ENCODE measurements around the gene MID1IP1. TPM values are rescaled to one million over a fixed set of nuclear protein-coding genes. Genes with fewer than 3 reads are reported as not detected.

Gene MID1IP1
- total and polyA plus RNA-seq, 8 donors, result 16.7 to 69.3 (median 49.7) TPM

GRCh38 chrX:38803588-38804431 is 2.6 kb downstream of the MID1IP1 start:
- no peak for TF ChIP-seq CTCF (IDR thresholded peaks at IDR 0.05)
- TF ChIP-seq EP300 (IDR thresholded peaks at IDR 0.05), result no peak
- TF ChIP-seq POLR2AphosphoS5 (IDR thresholded peaks at IDR 0.05), result peak; percentile 40 to 90 (median 79)
- TF ChIP-seq POLR2A (IDR thresholded peaks at IDR 0.05), result peak in 1 of 4 donors; percentile 70
- 0 to 37% (median 8%) methylated on average over 7 to 64 of the region's 64 CpGs for WGBS, 5 donors
- H3K9me3 ChIP-seq, result peaks cover 0 to 5% (median 0%) of the 10 kb centered on the region in 4 donors

DNA sequence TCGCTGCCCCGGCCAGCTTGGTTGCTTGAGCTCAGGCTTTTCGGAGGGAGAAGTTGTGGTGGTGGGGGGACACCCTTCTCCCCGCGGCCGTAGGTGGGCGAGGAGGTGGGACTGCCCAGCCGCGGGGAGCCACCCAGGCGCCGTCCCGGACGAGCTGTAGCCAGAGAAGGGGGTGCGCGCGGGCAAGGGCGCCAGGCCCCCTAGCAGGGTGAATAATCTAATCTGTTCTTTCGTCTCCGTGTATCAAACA is 3.1 kb downstream of the MID1IP1 start:
- Histone ChIP-seq H3K36me3 (no peaks in the 10 kb centered on the region), H3K9me3 (peaks cover 0 to 5% (median 0%) of the 10 kb centered on the region in 4 donors), H3K27ac (peak overlapping the region; percentile 93 to 95 (median 94)), H3K4me3 (peak overlapping the region; percentile 58 to 72 (median 67)), H3K4me1 (peaks cover 0 to 40% (median 22%) of the 10 kb centered on the region in 4 donors), H3K27me3 (peaks cover 0 to 7% (median 0%) of the 10 kb centered on the region in 3 donors)
- TF ChIP-seq EP300 (IDR thresholded peaks at IDR 0.05) (no peak), POLR2A (IDR thresholded peaks at IDR 0.05) (no peak), POLR2AphosphoS5 (IDR thresholded peaks at IDR 0.05) (no peak), CTCF (IDR thresholded peaks at IDR 0.05) (no peak)
- 0 to 46% (median 10%) methylated on average over 5 to 19 of the region's 19 CpGs for WGBS, 5 donors
- intact Hi-C loops (cut with DNase I; ENCODE audit: low total_unique reads), result no loop called here
- DNase-seq, result no peak

More at GRCh38 chrX:38803588-38804431, 2.6 kb downstream of the MID1IP1 start:
- Histone ChIP-seq H3K4me1 (peaks cover 0 to 40% (median 22%) of the 10 kb centered on the region in 4 donors), H3K4me3 (peak overlapping the region; percentile 58 to 72 (median 67)), H3K27me3 (peaks cover 0 to 7% (median 0%) of the 10 kb centered on the region in 3 donors), H3K27ac (peak overlapping the region; percentile 93 to 95 (median 94)), H3K36me3 (no peaks in the 10 kb centered on the region)
- peak; percentile 87 to 94 for DNase-seq
- intact Hi-C loops (cut with DNase I; ENCODE audit: low total_unique reads), result no loop called here

DNA sequence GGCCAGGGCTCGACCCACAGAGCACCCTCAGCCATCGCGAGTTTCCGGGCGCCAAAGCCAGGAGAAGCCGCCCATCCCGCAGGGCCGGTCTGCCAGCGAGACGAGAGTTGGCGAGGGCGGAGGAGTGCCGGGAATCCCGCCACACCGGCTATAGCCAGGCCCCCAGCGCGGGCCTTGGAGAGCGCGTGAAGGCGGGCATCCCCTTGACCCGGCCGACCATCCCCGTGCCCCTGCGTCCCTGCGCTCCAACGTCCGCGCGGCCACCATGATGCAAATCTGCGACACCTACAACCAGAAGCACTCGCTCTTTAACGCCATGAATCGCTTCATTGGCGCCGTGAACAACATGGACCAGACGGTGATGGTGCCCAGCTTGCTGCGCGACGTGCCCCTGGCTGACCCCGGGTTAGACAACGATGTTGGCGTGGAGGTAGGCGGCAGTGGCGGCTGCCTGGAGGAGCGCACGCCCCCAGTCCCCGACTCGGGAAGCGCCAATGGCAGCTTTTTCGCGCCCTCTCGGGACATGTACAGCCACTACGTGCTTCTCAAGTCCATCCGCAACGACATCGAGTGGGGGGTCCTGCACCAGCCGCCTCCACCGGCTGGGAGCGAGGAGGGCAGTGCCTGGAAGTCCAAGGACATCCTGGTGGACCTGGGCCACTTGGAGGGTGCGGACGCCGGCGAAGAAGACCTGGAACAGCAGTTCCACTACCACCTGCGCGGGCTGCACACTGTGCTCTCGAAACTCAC is 3.6 kb downstream of the MID1IP1 start:
- DNase-seq, result peak; percentile 52 to 57
- 0 to 36% (median 13%) methylated on average over 1 to 66 of the region's 66 CpGs for WGBS, 5 donors
- no peaks in the 10 kb centered on the region for H3K36me3 ChIP-seq
- TF ChIP-seq POLR2A (IDR thresholded peaks at IDR 0.05) (no peak), EP300 (IDR thresholded peaks at IDR 0.05) (no peak), POLR2AphosphoS5 (IDR thresholded peaks at IDR 0.05) (no peak), CTCF (IDR thresholded peaks at IDR 0.05) (no peak)
- H3K4me3 ChIP-seq, result peak overlapping the region; percentile 58 to 72 (median 67)
- peak overlapping the region; percentile 93 to 95 (median 94) for H3K27ac ChIP-seq
- peaks cover 0 to 40% (median 22%) of the 10 kb centered on the region in 4 donors for H3K4me1 ChIP-seq
- H3K27me3 ChIP-seq, result peaks cover 0 to 7% (median 0%) of the 10 kb centered on the region in 3 donors
- peaks cover 0 to 5% (median 0%) of the 10 kb centered on the region in 4 donors for H3K9me3 ChIP-seq
- intact Hi-C loops (cut with DNase I; ENCODE audit: low total_unique reads), result no loop called here
